ENCODE measurements around the gene CNKSR3.

- TF ChIP-seq CTCF (conservative IDR thresholded peaks at IDR 0.05; ENCODE audit: low read depth, low read length) (no peak), EZH2 (IDR thresholded peaks at IDR 0.05; ENCODE audit: borderline replicate concordance, low read depth, low read length, poor library complexity, severe bottlenecking) (no peak)
These were observed 168.6 kb downstream of the CNKSR3 start for GRCh38 chr6:154341871-154342270.
